ENCODE results near the gene HS3ST3B1. TPM values are rescaled to one million over a fixed set of nuclear protein-coding genes. Genes with fewer than 3 reads are reported as not detected.

The HS3ST3B1 gene
- total RNA-seq, 2 donors from 2014 or later, result 0.78 to 2.8 TPM

DNA sequence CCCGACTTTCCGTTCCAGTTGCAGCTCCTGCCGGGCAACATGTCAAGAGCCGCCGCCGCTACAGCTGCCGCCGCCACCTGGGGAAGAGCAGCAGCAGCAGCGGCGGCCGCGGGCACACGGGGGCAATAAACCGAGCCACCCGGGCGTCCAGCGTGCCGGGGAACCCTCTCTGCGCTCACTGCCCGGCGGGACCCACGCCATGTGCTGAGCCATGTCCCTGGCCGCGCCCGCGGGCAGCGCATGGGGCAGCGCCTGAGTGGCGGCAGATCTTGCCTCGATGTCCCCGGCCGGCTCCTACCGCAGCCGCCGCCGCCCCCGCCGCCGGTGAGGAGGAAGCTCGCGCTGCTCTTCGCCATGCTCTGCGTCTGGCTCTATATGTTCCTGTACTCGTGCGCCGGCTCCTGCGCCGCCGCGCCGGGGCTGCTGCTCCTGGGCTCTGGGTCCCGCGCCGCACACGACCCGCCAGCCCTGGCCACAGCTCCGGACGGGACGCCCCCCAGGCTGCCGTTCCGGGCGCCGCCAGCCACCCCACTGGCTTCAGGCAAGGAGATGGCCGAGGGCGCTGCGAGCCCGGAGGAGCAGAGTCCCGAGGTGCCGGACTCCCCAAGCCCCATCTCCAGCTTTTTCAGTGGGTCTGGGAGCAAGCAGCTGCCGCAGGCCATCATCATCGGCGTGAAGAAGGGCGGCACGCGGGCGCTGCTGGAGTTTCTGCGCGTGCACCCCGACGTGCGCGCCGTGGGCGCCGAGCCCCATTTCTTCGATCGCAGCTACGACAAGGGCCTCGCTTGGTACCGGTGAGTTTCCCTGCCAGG is 604 bp downstream of the HS3ST3B1 start:
- H3K4me3 ChIP-seq, result peak overlapping the region; percentile 31 to 56
- H3K9me3 ChIP-seq, result no peaks in the 10 kb centered on the region
- H3K27me3 ChIP-seq, result peaks cover 41 to 48% of the 10 kb centered on the region in 2 donors
- H3K27ac ChIP-seq, result peak overlapping the region; percentile 16 to 33
- no peak for DNase-seq (ENCODE audit: low spot score)
- H3K4me1 ChIP-seq, result peaks cover 0 to 69% of the 10 kb centered on the region in 2 donors
- H3K36me3 ChIP-seq, result no peaks in the 10 kb centered on the region
- TF ChIP-seq, protein P1, sequence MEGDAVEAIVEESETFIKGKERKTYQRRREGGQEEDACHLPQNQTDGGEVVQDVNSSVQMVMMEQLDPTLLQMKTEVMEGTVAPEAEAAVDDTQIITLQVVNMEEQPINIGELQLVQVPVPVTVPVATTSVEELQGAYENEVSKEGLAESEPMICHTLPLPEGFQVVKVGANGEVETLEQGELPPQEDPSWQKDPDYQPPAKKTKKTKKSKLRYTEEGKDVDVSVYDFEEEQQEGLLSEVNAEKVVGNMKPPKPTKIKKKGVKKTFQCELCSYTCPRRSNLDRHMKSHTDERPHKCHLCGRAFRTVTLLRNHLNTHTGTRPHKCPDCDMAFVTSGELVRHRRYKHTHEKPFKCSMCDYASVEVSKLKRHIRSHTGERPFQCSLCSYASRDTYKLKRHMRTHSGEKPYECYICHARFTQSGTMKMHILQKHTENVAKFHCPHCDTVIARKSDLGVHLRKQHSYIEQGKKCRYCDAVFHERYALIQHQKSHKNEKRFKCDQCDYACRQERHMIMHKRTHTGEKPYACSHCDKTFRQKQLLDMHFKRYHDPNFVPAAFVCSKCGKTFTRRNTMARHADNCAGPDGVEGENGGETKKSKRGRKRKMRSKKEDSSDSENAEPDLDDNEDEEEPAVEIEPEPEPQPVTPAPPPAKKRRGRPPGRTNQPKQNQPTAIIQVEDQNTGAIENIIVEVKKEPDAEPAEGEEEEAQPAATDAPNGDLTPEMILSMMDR (IDR thresholded peaks at IDR 0.05), result peak in 1 of 2 donors; percentile 7

DNA sequence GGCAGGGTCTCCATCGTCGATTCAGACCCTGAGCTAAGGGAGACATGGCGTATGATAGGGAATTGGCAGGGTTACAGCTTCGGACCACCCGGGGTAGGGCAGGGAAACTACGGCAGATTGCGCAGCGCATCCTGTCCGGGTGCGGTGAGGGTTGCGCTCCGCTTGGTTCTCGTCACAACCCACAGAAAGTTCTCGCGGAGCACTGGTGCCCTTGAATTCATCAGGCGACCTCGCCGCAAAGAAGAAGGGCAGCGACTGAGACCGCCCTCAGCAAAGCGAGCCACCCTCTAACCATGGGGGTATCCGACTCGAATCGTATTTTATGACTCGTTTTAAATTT is 1.2 kb downstream of the HS3ST3B1 start:
- peaks cover 0 to 64% of the 10 kb centered on the region in 2 donors for H3K4me1 ChIP-seq
- H3K4me3 ChIP-seq, result peak overlapping the region; percentile 31 to 56
- TF ChIP-seq, protein P1 (IDR thresholded peaks at IDR 0.05), result no peak
- H3K36me3 ChIP-seq, result no peaks in the 10 kb centered on the region
- H3K27ac ChIP-seq, result peak overlapping the region in 1 of 2 donors; percentile 33
- no peaks in the 10 kb centered on the region for H3K9me3 ChIP-seq
- H3K27me3 ChIP-seq, result peaks cover 37 to 46% of the 10 kb centered on the region in 2 donors
- no peak for DNase-seq (ENCODE audit: low spot score)

DNA sequence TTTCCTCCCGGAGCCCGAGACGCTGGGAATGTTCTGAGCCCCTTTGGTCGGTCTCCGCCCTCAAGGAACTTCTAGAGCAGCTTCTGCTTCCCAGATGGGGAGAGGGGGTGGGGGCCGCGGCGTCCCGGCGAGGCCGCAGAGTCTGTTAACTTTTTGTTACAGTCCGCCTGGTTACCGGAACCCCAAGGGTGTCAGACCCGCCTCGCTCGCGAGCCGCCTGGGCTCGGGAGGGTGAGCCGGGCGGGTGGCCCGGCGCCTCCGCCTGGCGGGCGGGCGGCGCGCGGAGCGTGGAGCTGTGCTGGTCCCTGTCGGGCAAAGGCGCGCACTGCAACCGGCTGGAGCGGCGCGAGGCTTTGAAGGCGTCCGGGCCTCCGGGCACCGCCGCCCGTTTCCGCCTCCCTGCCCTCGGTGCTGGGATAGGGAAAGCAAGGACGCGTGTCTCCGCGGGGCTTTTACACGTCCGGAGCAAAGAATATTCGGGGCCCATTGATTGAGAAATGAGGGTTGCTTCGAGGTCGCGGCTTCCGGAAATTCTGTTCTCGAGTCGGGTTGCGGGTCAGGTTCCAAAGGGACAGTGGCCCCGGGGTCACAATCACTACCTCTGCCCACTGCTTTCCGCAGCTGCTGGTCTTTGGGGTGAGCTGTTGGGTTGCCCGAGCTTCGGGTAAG is 1.7 kb downstream of the HS3ST3B1 start:
- Histone ChIP-seq H3K27ac (peak overlapping the region in 1 of 2 donors; percentile 33), H3K27me3 (peaks cover 34 to 41% of the 10 kb centered on the region in 2 donors), H3K4me3 (peak overlapping the region; percentile 31 to 56), H3K9me3 (no peaks in the 10 kb centered on the region), H3K4me1 (peaks cover 0 to 59% of the 10 kb centered on the region in 2 donors), H3K36me3 (no peaks in the 10 kb centered on the region)
- DNase-seq (ENCODE audit: low spot score), result peak; percentile 73
- TF ChIP-seq, protein P1 (IDR thresholded peaks at IDR 0.05), result peak; percentile 98

DNA sequence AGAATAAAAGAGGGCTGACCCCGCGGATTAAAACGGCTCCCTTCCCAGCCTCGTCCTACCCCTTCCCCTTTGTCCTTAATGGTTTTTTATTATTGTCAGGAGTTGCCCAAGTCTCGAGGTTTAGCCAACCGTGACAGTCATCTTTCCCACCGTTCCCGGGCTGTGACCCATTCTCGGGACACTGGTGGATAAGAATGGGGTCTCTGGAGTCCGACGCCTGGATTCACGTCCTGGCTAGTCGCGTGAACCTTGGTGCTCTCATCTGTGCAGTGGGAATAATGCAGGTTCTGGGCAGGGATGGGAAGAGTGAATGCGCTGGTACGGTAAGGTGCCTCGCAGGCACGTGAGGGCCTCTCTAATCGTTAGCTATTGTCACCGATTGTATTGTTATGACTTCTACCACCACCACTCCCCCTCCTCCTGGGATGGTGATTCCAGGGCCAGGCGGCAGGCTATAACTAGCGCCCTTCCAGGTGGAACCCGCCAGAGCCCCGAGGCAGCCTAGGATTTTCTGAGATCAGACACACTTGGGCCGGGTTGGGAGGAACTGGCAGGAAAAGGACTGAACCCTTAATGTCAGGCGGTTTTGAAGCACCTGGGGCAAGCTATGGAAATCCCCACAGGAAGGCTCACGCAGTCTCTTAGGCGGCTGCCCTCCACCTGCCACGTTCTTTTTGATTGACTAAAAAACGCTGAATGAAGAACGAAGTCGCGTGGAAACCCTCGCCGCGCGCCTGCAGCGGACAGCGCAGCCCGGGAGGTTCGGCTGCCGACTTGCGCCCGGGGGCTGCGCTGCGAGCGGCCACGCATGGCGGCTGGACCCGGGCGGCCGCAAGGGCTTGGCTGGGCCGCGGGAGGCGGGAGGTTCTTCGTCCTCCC is 2.7 kb downstream of the HS3ST3B1 start:
- Histone ChIP-seq H3K27me3 (peaks cover 27 to 33% of the 10 kb centered on the region in 2 donors), H3K4me1 (peaks cover 0 to 49% of the 10 kb centered on the region in 2 donors), H3K4me3 (peak overlapping the region in 1 of 2 donors; percentile 56), H3K27ac (no peak overlapping the region), H3K36me3 (no peaks in the 10 kb centered on the region), H3K9me3 (no peaks in the 10 kb centered on the region)
- TF ChIP-seq, protein P1 (IDR thresholded peaks at IDR 0.05), result no peak
- DNase-seq (ENCODE audit: low spot score), result no peak

DNA sequence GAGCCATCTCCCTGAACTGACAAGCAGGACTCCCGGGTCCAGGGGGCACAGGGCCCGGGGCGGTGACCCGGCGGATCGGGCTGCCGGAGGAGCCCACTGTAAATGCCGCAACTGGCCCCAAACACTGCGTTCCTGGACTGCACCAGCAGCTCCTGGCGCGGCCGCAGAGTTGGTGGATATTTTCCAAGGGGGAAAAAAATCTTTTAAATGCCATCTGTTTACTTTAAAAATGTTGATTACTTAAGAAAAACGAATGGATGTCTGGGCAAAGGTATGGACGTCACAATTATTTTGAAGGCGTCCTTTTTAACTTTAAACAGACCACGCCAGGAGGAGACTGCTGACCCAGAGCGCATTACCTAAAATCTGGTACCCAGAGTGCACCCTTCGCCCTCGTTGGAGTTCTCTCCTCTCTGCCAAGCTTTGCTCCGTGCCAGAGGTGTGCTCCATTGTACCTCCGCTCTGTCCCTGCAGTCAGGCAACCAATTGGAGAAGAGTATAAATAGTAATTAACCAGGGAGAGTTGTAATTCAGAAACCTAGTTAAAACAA is 3.4 kb downstream of the HS3ST3B1 start:
- no peak for DNase-seq (ENCODE audit: low spot score)
- H3K27ac ChIP-seq, result no peak overlapping the region
- peaks cover 0 to 54% of the 10 kb centered on the region in 2 donors for H3K4me1 ChIP-seq
- H3K27me3 ChIP-seq, result peaks cover 23 to 28% of the 10 kb centered on the region in 2 donors
- H3K9me3 ChIP-seq, result no peaks in the 10 kb centered on the region
- TF ChIP-seq, protein P1 (IDR thresholded peaks at IDR 0.05), result no peak
- H3K36me3 ChIP-seq, result no peaks in the 10 kb centered on the region
- peak overlapping the region in 1 of 2 donors; percentile 14 for H3K4me3 ChIP-seq
